HG03457 (cell line): ENCODE data around the gene ZSWIM4.
"Not testable (repeated sequence)": the region's sequence is repeated elsewhere in the genome, so short reads cannot be mapped to it uniquely, and the experiment has no call there.

Experiments used
- ATAC-seq: cut with Tn5 transposase; IDR thresholded peaks from one replicate; pipeline ENCODE4 v1.9.1; 2021; ENCODE audit warnings: moderate number of reproducible peaks; ENCODE audit not compliant: unreplicated experiment

The ZSWIM4 gene

GRCh38 chr19:13794757-13795589 lies at the start of gene ZSWIM4:
ZSWIM4 (plus strand) TSS chr19:13795443; CDS start chr19:13795649, 206 bp downstream.
- peak; percentile 86 for ATAC-seq

- ATAC-seq: no peak
These were observed 48.2 kb upstream of the ZSWIM4 start for GRCh38 chr19:13747098-13747453.

- ATAC-seq: no peak
These were observed 46.9 kb upstream of the ZSWIM4 start for GRCh38 chr19:13748169-13748828.

- ATAC-seq: no peak
These were observed 43.8 kb upstream of the ZSWIM4 start for GRCh38 chr19:13751436-13751835.

- ATAC-seq: not testable (repeated sequence)
These were observed 41.6 kb upstream of the ZSWIM4 start for GRCh38 chr19:13753622-13754021.

GRCh38 chr19:13756210-13756609 lies 39.0 kb upstream of the ZSWIM4 start:
- no peak for ATAC-seq

GRCh38 chr19:13757805-13758772 lies 37.2 kb upstream of the ZSWIM4 start:
- ATAC-seq: no peak

- ATAC-seq: no peak
These were observed 36.4 kb upstream of the ZSWIM4 start for GRCh38 chr19:13758795-13759194.

- ATAC-seq: no peak
These were observed 33.8 kb upstream of the ZSWIM4 start for GRCh38 chr19:13761423-13761822.

- ATAC-seq: no peak
These were observed 32.5 kb upstream of the ZSWIM4 start for GRCh38 chr19:13762635-13763235.

- no peak for ATAC-seq
These were observed 32.0 kb upstream of the ZSWIM4 start for GRCh38 chr19:13763265-13763664.

GRCh38 chr19:13764101-13764807 lies 31.0 kb upstream of the ZSWIM4 start, which contains the start of gene MRI1:
MRI1 (plus strand) TSS chr19:13764522; CDS start chr19:13764589, 67 bp downstream.
- no peak for ATAC-seq

- no peak for ATAC-seq
These were observed 30.3 kb upstream of the ZSWIM4 start for GRCh38 chr19:13764821-13765394.

- ATAC-seq: no peak
These were observed 29.7 kb upstream of the ZSWIM4 start for GRCh38 chr19:13765395-13766094.

GRCh38 chr19:13766095-13766481 lies 29.2 kb upstream of the ZSWIM4 start:
- no peak for ATAC-seq

GRCh38 chr19:13768510-13768909 lies 26.7 kb upstream of the ZSWIM4 start:
- no peak for ATAC-seq

- ATAC-seq: no peak
These were observed 25.1 kb upstream of the ZSWIM4 start for GRCh38 chr19:13770013-13770635.
